SU-DHL-6 (cell line): ENCODE results near the gene STEAP3.

Source experiments
- CTCF ChIP-seq: fragments of 200-600 bp; sonication (generic); IDR thresholded peaks from one replicate; pipeline ENCODE4 v1.5.1; 2017; ENCODE audit warnings: antibody characterized with exemption, mild to moderate bottlenecking, low read length, moderate library complexity; ENCODE audit not compliant: insufficient read depth, poor library complexity, severe bottlenecking
- EZH2phosphoT487 ChIP-seq: fragments of 200-600 bp; sonication (generic), shearing (Covaris generic); conservative IDR thresholded peaks from 2 replicates; pipeline ENCODE4 v1.6.1; 2018; ENCODE audit warnings: mild to moderate bottlenecking, antibody characterized with exemption, low read length, moderate library complexity, mixed read lengths

- TF ChIP-seq CTCF (no peak), EZH2phosphoT487 (no peak)
Measured at GRCh38 chr2:119256582-119256921, 32.9 kb downstream of the STEAP3 start.
